Osteocyte (in vitro differentiated cells): ENCODE measurements around the gene CMPK2. TPM values are rescaled to one million over a fixed set of nuclear protein-coding genes. Genes with fewer than 3 reads are reported as not detected.
A peak's percentile ranks its signal among the peaks of the same experiment; 100 is the strongest.

ENCODE experiments used
- DNase-seq: peaks from one replicate; pipeline ENCODE4 v3.0.0; 2021; ENCODE audit warnings: mixed read lengths; ENCODE audit not compliant: unreplicated experiment; ENCODE audit errors: extremely low spot score
- H3K27ac Mint-ChIP-seq: one replicate; pipeline ENCODE4 v1.8.0; 2021; ENCODE audit warnings: mild to moderate bottlenecking, mixed read lengths; ENCODE audit not compliant: unreplicated experiment
- H3K27me3 Mint-ChIP-seq: one replicate; pipeline ENCODE4 v1.8.0; 2021; ENCODE audit warnings: mixed read lengths; ENCODE audit not compliant: unreplicated experiment
- H3K36me3 Mint-ChIP-seq: one replicate; pipeline ENCODE4 v1.8.0; 2021; ENCODE audit warnings: mixed read lengths; ENCODE audit not compliant: unreplicated experiment
- H3K4me1 Mint-ChIP-seq: one replicate; pipeline ENCODE4 v1.8.0; 2021; ENCODE audit warnings: mixed read lengths; ENCODE audit not compliant: unreplicated experiment
- H3K4me3 Mint-ChIP-seq: one replicate; pipeline ENCODE4 v1.8.0; 2021; ENCODE audit warnings: mild to moderate bottlenecking, moderate library complexity, mixed read lengths; ENCODE audit not compliant: unreplicated experiment
- H3K9me3 Mint-ChIP-seq: one replicate; pipeline ENCODE4 v1.8.0; 2021; ENCODE audit warnings: mixed read lengths; ENCODE audit not compliant: unreplicated experiment
- CTCF ChIP-seq: fragments of 200-600 bp; sonication (generic); IDR thresholded peaks from 2 replicates; pipeline ENCODE4 v1.5.0; 2021; ENCODE audit warnings: antibody characterized with exemption, mild to moderate bottlenecking, moderate library complexity
- total RNA-seq: library from RNA; stranded (reverse); gene quantifications from 2 replicates; pipeline ENCODE4 v1.2.1, GENCODE V29; 2021

The CMPK2 gene
- total RNA-seq, 1 donor from 2014 or later: 1.1 TPM

GRCh38 chr2:6833300-6833604 lies 32.5 kb downstream of the CMPK2 start:
- Mint-ChIP-seq H3K27me3 (no peaks in the 10 kb centered on the region), H3K36me3 (no peaks in the 10 kb centered on the region), H3K27ac (no peak overlapping the region), H3K4me3 (no peak overlapping the region), H3K9me3 (peaks cover 29% of the 10 kb centered on the region), H3K4me1 (no peaks in the 10 kb centered on the region)
- TF ChIP-seq CTCF: no peak
- DNase-seq: no peak

- DNase-seq: no peak
- H3K4me1 Mint-ChIP-seq: peaks cover 5% of the 10 kb centered on the region
- H3K36me3 Mint-ChIP-seq: no peaks in the 10 kb centered on the region
- no peak overlapping the region for H3K27ac Mint-ChIP-seq
- TF ChIP-seq CTCF: no peak
- no peak overlapping the region for H3K4me3 Mint-ChIP-seq
- H3K27me3 Mint-ChIP-seq: no peaks in the 10 kb centered on the region
- peaks cover 26% of the 10 kb centered on the region for H3K9me3 Mint-ChIP-seq
Measured at GRCh38 chr2:6832596-6833299, 33.0 kb downstream of the CMPK2 start.

GRCh38 chr2:6831229-6831628 lies 34.5 kb downstream of the CMPK2 start:
- Mint-ChIP-seq H3K36me3 (no peaks in the 10 kb centered on the region), H3K4me1 (peaks cover 9% of the 10 kb centered on the region), H3K4me3 (no peak overlapping the region), H3K27me3 (no peaks in the 10 kb centered on the region), H3K27ac (no peak overlapping the region), H3K9me3 (peaks cover 26% of the 10 kb centered on the region)
- TF ChIP-seq CTCF: no peak
- no peak for DNase-seq

GRCh38 chr2:6828299-6828584 lies 37.5 kb downstream of the CMPK2 start:
- DNase-seq: no peak
- H3K9me3 Mint-ChIP-seq: peaks cover 10% of the 10 kb centered on the region
- H3K36me3 Mint-ChIP-seq: no peaks in the 10 kb centered on the region
- no peaks in the 10 kb centered on the region for H3K27me3 Mint-ChIP-seq
- H3K27ac Mint-ChIP-seq: no peak overlapping the region
- H3K4me3 Mint-ChIP-seq: no peak overlapping the region
- peak; percentile 60 for TF ChIP-seq CTCF
- H3K4me1 Mint-ChIP-seq: peaks cover 9% of the 10 kb centered on the region

GRCh38 chr2:6827566-6828298 lies 38.0 kb downstream of the CMPK2 start:
- H3K4me1 Mint-ChIP-seq: peaks cover 9% of the 10 kb centered on the region
- H3K36me3 Mint-ChIP-seq: no peaks in the 10 kb centered on the region
- no peaks in the 10 kb centered on the region for H3K27me3 Mint-ChIP-seq
- no peak for DNase-seq
- H3K27ac Mint-ChIP-seq: no peak overlapping the region
- peaks cover 10% of the 10 kb centered on the region for H3K9me3 Mint-ChIP-seq
- H3K4me3 Mint-ChIP-seq: no peak overlapping the region
- TF ChIP-seq CTCF: no peak
